ENCODE measurements around the gene ALAS1.

Gene ALAS1

DNA sequence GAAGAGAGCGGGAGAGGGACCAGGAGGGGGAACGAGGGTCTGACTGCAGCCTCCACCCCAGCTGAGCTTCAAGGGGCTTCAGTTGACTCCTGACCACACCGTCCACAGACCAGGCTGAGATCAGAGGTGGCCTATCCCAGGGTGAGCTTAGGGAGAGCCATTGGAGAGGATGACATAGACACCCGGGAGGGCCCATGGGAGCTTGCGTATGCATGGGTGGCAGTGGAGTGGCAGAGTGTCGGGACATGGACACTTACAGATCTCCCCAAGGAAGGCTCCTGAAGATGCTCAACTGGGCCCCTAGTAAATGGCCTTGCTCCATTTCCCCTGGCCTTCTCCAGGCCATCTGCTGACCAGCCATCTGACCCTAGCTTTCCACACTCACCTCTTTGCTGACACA lies 12.6 kb upstream of the ALAS1 start:
- H3K36me3 ChIP-seq (replicated peaks in 1 of 2; ENCODE audit: control insufficient read depth in 2 of 2, insufficient read depth in 2 of 2, low read length in 2 of 2), result no peaks in the 10 kb centered on the region
- no peak overlapping the region for H3K4ac ChIP-seq (ENCODE audit: low read length)
- no peak overlapping the region for H3K27ac ChIP-seq (replicated peaks; ENCODE audit: low read length)
- DNase-seq (ENCODE audit: low spot score), result no peak
- H2BK120ac ChIP-seq (ENCODE audit: low read depth, low read length), result no peak overlapping the region
- H2BK15ac ChIP-seq (ENCODE audit: low read length), result no peak overlapping the region
- no peak overlapping the region for H3K9ac ChIP-seq (ENCODE audit: low read depth, low read length, poor library complexity)
- no peak overlapping the region for H4K91ac ChIP-seq (ENCODE audit: low read depth, low read length, poor library complexity)
- H2BK12ac ChIP-seq (ENCODE audit: low read length), result no peak overlapping the region
- no peak overlapping the region for H4K8ac ChIP-seq (ENCODE audit: low read depth, low read length)
- H2BK5ac ChIP-seq (ENCODE audit: low read length), result no peak overlapping the region
- no peaks in the 10 kb centered on the region for H3K9me3 ChIP-seq (replicated peaks in 1 of 2; ENCODE audit: control insufficient read depth in 2 of 2, insufficient read depth in 1 of 2, low read depth in 1 of 2, low read length in 2 of 2)
- no peak overlapping the region for H3K23ac ChIP-seq (ENCODE audit: low read depth, low read length, poor library complexity)
- no peak overlapping the region for H2AK5ac ChIP-seq (ENCODE audit: low read depth, low read length)
- H3K4me3 ChIP-seq (ENCODE audit: low read length in 2 of 2), result no peak overlapping the region
- no peak overlapping the region for H3K18ac ChIP-seq (ENCODE audit: low read length)
- H3K27me3 ChIP-seq (ENCODE audit: control insufficient read depth in 3 of 3, insufficient read depth in 3 of 3, low read depth in 1 of 3, low read length in 3 of 3), result peaks cover 0 to 8% (median 0%) of the 10 kb centered on the region in 3 experiments
- no peaks in the 10 kb centered on the region for H3K79me1 ChIP-seq (ENCODE audit: low read depth, low read length)
- H3K4me2 ChIP-seq (ENCODE audit: insufficient read depth, low read length, poor library complexity, severe bottlenecking), result no peak overlapping the region
- H3K4me1 ChIP-seq (ENCODE audit: control insufficient read depth in 2 of 2, insufficient read depth in 1 of 2, low read depth in 1 of 2, low read length in 2 of 2), result no peaks in the 10 kb centered on the region
- no CpG with 5 or more reads among the region's 6 CpGs for WGBS, 2 donors (ENCODE audit: extremely low coverage in 2 of 2, insufficient read length in 2 of 2, insufficient replicate concordance in 1 of 2)
- no peak overlapping the region for H3K14ac ChIP-seq (ENCODE audit: low read length)
- no peak overlapping the region for H2AFZ ChIP-seq (ENCODE audit: low read length)

DNA sequence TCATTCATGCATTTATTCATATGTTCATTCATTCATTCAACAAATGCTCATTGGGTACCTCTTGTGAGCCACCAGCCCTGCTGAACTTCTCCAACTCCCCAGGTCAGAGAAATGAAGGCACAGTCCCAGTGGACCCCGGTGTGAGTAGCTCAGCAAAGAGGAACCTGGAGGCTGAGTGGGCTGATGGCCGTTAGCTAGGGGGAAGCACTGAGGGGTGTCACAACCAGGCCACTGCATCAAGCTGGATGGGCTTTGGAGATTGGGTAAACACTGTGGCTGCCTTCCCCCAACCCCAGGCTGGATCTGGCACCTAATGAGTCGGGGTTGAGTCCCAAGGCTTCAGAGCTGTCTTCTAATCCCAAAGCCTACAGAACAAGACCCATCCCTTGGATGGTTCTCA lies 12.1 kb upstream of the ALAS1 start:
- H2BK5ac ChIP-seq (ENCODE audit: low read length), result no peak overlapping the region
- no peak overlapping the region for H4K91ac ChIP-seq (ENCODE audit: low read depth, low read length, poor library complexity)
- peaks cover 5% of the 10 kb centered on the region in 2 donors for H3K4me1 ChIP-seq (ENCODE audit: control insufficient read depth in 2 of 2, insufficient read depth in 1 of 2, low read depth in 1 of 2, low read length in 2 of 2)
- no peak overlapping the region for H2AK5ac ChIP-seq (ENCODE audit: low read depth, low read length)
- no peak overlapping the region for H4K8ac ChIP-seq (ENCODE audit: low read depth, low read length)
- no peaks in the 10 kb centered on the region for H3K79me1 ChIP-seq (ENCODE audit: low read depth, low read length)
- H3K4me3 ChIP-seq (ENCODE audit: low read length in 2 of 2), result no peak overlapping the region
- no peak overlapping the region for H2BK120ac ChIP-seq (ENCODE audit: low read depth, low read length)
- H2BK15ac ChIP-seq (ENCODE audit: low read length), result no peak overlapping the region
- no peak overlapping the region for H3K9ac ChIP-seq (ENCODE audit: low read depth, low read length, poor library complexity)
- H3K4me2 ChIP-seq (ENCODE audit: insufficient read depth, low read length, poor library complexity, severe bottlenecking), result no peak overlapping the region
- no peaks in the 10 kb centered on the region for H3K36me3 ChIP-seq (replicated peaks in 1 of 2; ENCODE audit: control insufficient read depth in 2 of 2, insufficient read depth in 2 of 2, low read length in 2 of 2)
- no CpG with 5 or more reads among the region's 3 CpGs for WGBS, 2 donors (ENCODE audit: extremely low coverage in 2 of 2, insufficient read length in 2 of 2, insufficient replicate concordance in 1 of 2)
- H2AFZ ChIP-seq (ENCODE audit: low read length), result no peak overlapping the region
- H3K14ac ChIP-seq (ENCODE audit: low read length), result peak overlapping the region; percentile 56
- H2BK12ac ChIP-seq (ENCODE audit: low read length), result no peak overlapping the region
- H3K4ac ChIP-seq (ENCODE audit: low read length), result no peak overlapping the region
- peaks cover 0 to 8% (median 0%) of the 10 kb centered on the region in 3 experiments for H3K27me3 ChIP-seq (ENCODE audit: control insufficient read depth in 3 of 3, insufficient read depth in 3 of 3, low read depth in 1 of 3, low read length in 3 of 3)
- H3K9me3 ChIP-seq (replicated peaks in 1 of 2; ENCODE audit: control insufficient read depth in 2 of 2, insufficient read depth in 1 of 2, low read depth in 1 of 2, low read length in 2 of 2), result no peaks in the 10 kb centered on the region
- no peak overlapping the region for H3K27ac ChIP-seq (replicated peaks; ENCODE audit: low read length)
- no peak overlapping the region for H3K18ac ChIP-seq (ENCODE audit: low read length)
- DNase-seq (ENCODE audit: low spot score), result no peak
- H3K23ac ChIP-seq (ENCODE audit: low read depth, low read length, poor library complexity), result no peak overlapping the region

DNA sequence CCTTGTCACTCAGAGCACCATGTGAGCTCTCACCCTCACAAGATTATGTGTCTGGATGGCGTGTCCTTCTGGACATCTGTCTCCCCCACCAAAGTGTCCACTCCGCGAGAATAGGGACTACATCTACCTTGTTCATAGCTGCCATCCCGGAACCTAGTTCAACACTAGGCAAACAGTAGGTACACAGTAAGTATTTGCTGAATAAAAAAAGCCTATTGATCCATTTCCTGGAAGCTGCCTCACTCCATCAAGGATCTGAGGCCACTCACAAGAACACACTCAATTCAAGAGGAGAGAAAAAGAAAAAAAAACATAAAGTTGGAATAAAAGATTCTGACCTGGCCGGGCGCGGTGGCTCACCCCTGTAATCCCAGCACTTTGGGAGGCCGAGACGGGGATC lies 11.2 kb upstream of the ALAS1 start:
- DNase-seq (ENCODE audit: low spot score), result no peak
- Histone ChIP-seq H2BK5ac (ENCODE audit: low read length) (no peak overlapping the region), H2BK15ac (ENCODE audit: low read length) (no peak overlapping the region), H3K4me1 (ENCODE audit: control insufficient read depth in 2 of 2, insufficient read depth in 1 of 2, low read depth in 1 of 2, low read length in 2 of 2) (peaks cover 9 to 13% of the 10 kb centered on the region in 2 donors), H4K8ac (ENCODE audit: low read depth, low read length) (no peak overlapping the region), H3K23ac (ENCODE audit: low read depth, low read length, poor library complexity) (no peak overlapping the region), H3K79me1 (ENCODE audit: low read depth, low read length) (no peaks in the 10 kb centered on the region), H2AK5ac (ENCODE audit: low read depth, low read length) (no peak overlapping the region), H3K4me3 (ENCODE audit: low read length in 2 of 2) (no peak overlapping the region), H3K14ac (ENCODE audit: low read length) (no peak overlapping the region), H2BK120ac (ENCODE audit: low read depth, low read length) (no peak overlapping the region), H3K27ac (replicated peaks; ENCODE audit: low read length) (no peak overlapping the region), H3K27me3 (ENCODE audit: control insufficient read depth in 3 of 3, insufficient read depth in 3 of 3, low read depth in 1 of 3, low read length in 3 of 3) (peaks cover 0 to 5% (median 0%) of the 10 kb centered on the region in 3 experiments), H3K18ac (ENCODE audit: low read length) (no peak overlapping the region), H3K9ac (ENCODE audit: low read depth, low read length, poor library complexity) (no peak overlapping the region), H2AFZ (ENCODE audit: low read length) (no peak overlapping the region), H3K4me2 (ENCODE audit: insufficient read depth, low read length, poor library complexity, severe bottlenecking) (no peak overlapping the region), H3K4ac (ENCODE audit: low read length) (no peak overlapping the region), H4K91ac (ENCODE audit: low read depth, low read length, poor library complexity) (no peak overlapping the region), H3K36me3 (replicated peaks in 1 of 2; ENCODE audit: control insufficient read depth in 2 of 2, insufficient read depth in 2 of 2, low read length in 2 of 2) (no peaks in the 10 kb centered on the region), H2BK12ac (ENCODE audit: low read length) (no peak overlapping the region), H3K9me3 (replicated peaks in 1 of 2; ENCODE audit: control insufficient read depth in 2 of 2, insufficient read depth in 1 of 2, low read depth in 1 of 2, low read length in 2 of 2) (no peaks in the 10 kb centered on the region)
- no CpG with 5 or more reads among the region's 9 CpGs for WGBS, 2 donors (ENCODE audit: extremely low coverage in 2 of 2, insufficient read length in 2 of 2, insufficient replicate concordance in 1 of 2)

DNA sequence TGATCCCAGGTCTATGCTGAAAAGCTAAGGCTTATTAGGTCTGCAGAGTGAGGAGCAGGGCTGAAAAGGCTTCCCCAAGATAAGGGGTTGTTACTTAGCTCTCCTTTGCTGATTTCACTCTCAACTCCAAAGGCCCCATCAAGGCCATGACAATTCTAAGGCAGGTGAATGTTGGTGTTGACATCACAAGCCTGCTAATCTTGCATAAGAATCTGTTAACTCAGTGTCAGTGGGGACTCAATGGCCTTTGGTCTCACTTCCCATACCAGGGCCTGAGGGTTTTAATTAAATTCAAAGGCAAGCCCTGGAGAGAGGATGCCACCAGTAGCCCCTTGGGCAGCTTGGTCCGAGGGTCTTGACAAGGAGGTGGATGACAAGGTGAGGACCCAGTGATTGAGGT lies 9.4 kb upstream of the ALAS1 start:
- Histone ChIP-seq H3K23ac (ENCODE audit: low read depth, low read length, poor library complexity) (no peak overlapping the region), H3K27ac (replicated peaks; ENCODE audit: low read length) (no peak overlapping the region), H2BK12ac (ENCODE audit: low read length) (no peak overlapping the region), H3K4ac (ENCODE audit: low read length) (no peak overlapping the region), H3K36me3 (replicated peaks in 1 of 2; ENCODE audit: control insufficient read depth in 2 of 2, insufficient read depth in 2 of 2, low read length in 2 of 2) (no peaks in the 10 kb centered on the region), H2AK5ac (ENCODE audit: low read depth, low read length) (no peak overlapping the region), H4K91ac (ENCODE audit: low read depth, low read length, poor library complexity) (no peak overlapping the region), H2BK15ac (ENCODE audit: low read length) (no peak overlapping the region), H2AFZ (ENCODE audit: low read length) (no peak overlapping the region), H3K4me2 (ENCODE audit: insufficient read depth, low read length, poor library complexity, severe bottlenecking) (no peak overlapping the region), H3K4me1 (ENCODE audit: control insufficient read depth in 2 of 2, insufficient read depth in 1 of 2, low read depth in 1 of 2, low read length in 2 of 2) (peaks cover 9 to 13% of the 10 kb centered on the region in 2 donors), H3K9me3 (replicated peaks in 1 of 2; ENCODE audit: control insufficient read depth in 2 of 2, insufficient read depth in 1 of 2, low read depth in 1 of 2, low read length in 2 of 2) (no peaks in the 10 kb centered on the region), H3K4me3 (ENCODE audit: low read length in 2 of 2) (no peak overlapping the region), H4K8ac (ENCODE audit: low read depth, low read length) (no peak overlapping the region), H3K27me3 (ENCODE audit: control insufficient read depth in 3 of 3, insufficient read depth in 3 of 3, low read depth in 1 of 3, low read length in 3 of 3) (peaks cover 0 to 5% (median 0%) of the 10 kb centered on the region in 3 experiments), H2BK5ac (ENCODE audit: low read length) (no peak overlapping the region), H2BK120ac (ENCODE audit: low read depth, low read length) (no peak overlapping the region), H3K18ac (ENCODE audit: low read length) (no peak overlapping the region), H3K9ac (ENCODE audit: low read depth, low read length, poor library complexity) (no peak overlapping the region), H3K14ac (ENCODE audit: low read length) (no peak overlapping the region), H3K79me1 (ENCODE audit: low read depth, low read length) (no peaks in the 10 kb centered on the region)
- no peak for DNase-seq (ENCODE audit: low spot score)
- WGBS, 2 donors (ENCODE audit: extremely low coverage in 2 of 2, insufficient read length in 2 of 2, insufficient replicate concordance in 1 of 2), result no CpG with 5 or more reads among the region's 1 CpG
